Astrocyte (in vitro differentiated cells and primary cell): Measurements from ENCODE around the gene GPR162. TPM values are rescaled to one million over a fixed set of nuclear protein-coding genes. Genes with fewer than 3 reads are reported as not detected.

Source experiments
- DNase-seq: peaks from one replicate; pipeline ENCODE4 v3.0.0-alpha.2; 2010; ENCODE audit warnings: low read depth
- FAIRE-seq: peaks from 2 replicates; lab custom pipeline; 2011; peaks lifted over from hg19 to GRCh38; lab: Jason Lieb, UNC
- H2AFZ ChIP-seq: 2 replicates; pipeline ENCODE4 v1.6.0; 2012; ENCODE audit warnings: low read depth, low read length, inconsistent platforms
- H3K27ac ChIP-seq: 2 replicates; pipeline ENCODE4 v1.5.1; 2011; ENCODE audit warnings: low read depth, low read length, inconsistent platforms
- H3K27me3 ChIP-seq: 2 replicates; pipeline ENCODE4 v1.6.0; 2011; ENCODE audit warnings: low read length, inconsistent platforms; ENCODE audit not compliant: insufficient read depth
- H3K36me3 ChIP-seq: 2 replicates; pipeline ENCODE4 v1.5.1; 2011; ENCODE audit warnings: low read length, inconsistent platforms; ENCODE audit not compliant: insufficient read depth
- H3K4me1 ChIP-seq: 2 replicates; pipeline ENCODE4 v1.5.1; 2011; ENCODE audit warnings: low read length, inconsistent platforms; ENCODE audit not compliant: insufficient read depth
- H3K4me2 ChIP-seq: 2 replicates; pipeline ENCODE4 v1.6.0; 2012; ENCODE audit warnings: low read length, inconsistent platforms
- H3K4me3 ChIP-seq: 2 replicates; pipeline ENCODE4 v1.5.1; 2011; ENCODE audit warnings: low read depth, mild to moderate bottlenecking, low read length, inconsistent platforms; ENCODE audit not compliant: insufficient read depth
- H3K79me2 ChIP-seq: 2 replicates; pipeline ENCODE4 v1.6.0; 2012; ENCODE audit warnings: mild to moderate bottlenecking, low read length, inconsistent platforms; ENCODE audit not compliant: insufficient read depth
- H3K9ac ChIP-seq: 2 replicates; pipeline ENCODE4 v1.6.0; 2012; ENCODE audit warnings: mild to moderate bottlenecking, low read length, inconsistent platforms
- H3K9me3 ChIP-seq: 2 replicates; pipeline ENCODE4 v1.5.1; 2012; ENCODE audit warnings: low read depth, mild to moderate bottlenecking, low read length, inconsistent platforms; ENCODE audit not compliant: insufficient read depth
- H4K20me1 ChIP-seq: 2 replicates; pipeline ENCODE4 v1.6.0; 2012; ENCODE audit warnings: low read length, inconsistent platforms; ENCODE audit not compliant: insufficient read depth
- H3K27ac Mint-ChIP-seq: one replicate; pipeline ENCODE4 v1.8.0; 2021; ENCODE audit warnings: mild to moderate bottlenecking, mixed read lengths; ENCODE audit not compliant: unreplicated experiment
- H3K27me3 Mint-ChIP-seq: one replicate; pipeline ENCODE4 v1.8.0; 2021; ENCODE audit warnings: low read depth, mixed read lengths; ENCODE audit not compliant: unreplicated experiment
- H3K36me3 Mint-ChIP-seq: one replicate; pipeline ENCODE4 v1.8.0; 2021; ENCODE audit warnings: low read depth, mixed read lengths; ENCODE audit not compliant: unreplicated experiment
- H3K4me1 Mint-ChIP-seq: one replicate; pipeline ENCODE4 v1.8.0; 2021; ENCODE audit warnings: low read depth, mixed read lengths; ENCODE audit not compliant: unreplicated experiment
- H3K4me3 Mint-ChIP-seq: one replicate; pipeline ENCODE4 v1.8.0; 2021; ENCODE audit warnings: mild to moderate bottlenecking, moderate library complexity, mixed read lengths; ENCODE audit not compliant: unreplicated experiment
- H3K9me3 Mint-ChIP-seq: one replicate; pipeline ENCODE4 v1.8.0; 2021; ENCODE audit warnings: mild to moderate bottlenecking, mixed read lengths; ENCODE audit not compliant: unreplicated experiment
- EZH2 ChIP-seq: IDR thresholded peaks from 2 replicates; pipeline ENCODE4 v1.6.1; 2012; ENCODE audit warnings: mild to moderate bottlenecking, low read length, inconsistent platforms; ENCODE audit not compliant: insufficient read depth
- total RNA-seq: library from RNA; stranded (reverse); gene quantifications from 2 replicates; pipeline ENCODE4 v1.2.1, GENCODE V29; 2021
- TF ChIP-seq, protein P1 (sequence below): IDR thresholded peaks from 2 replicates; pipeline ENCODE4 v1.5.1; 2011; ENCODE audit warnings: low read depth, mild to moderate bottlenecking, inconsistent platforms, low read length, moderate library complexity; ENCODE audit not compliant: insufficient read depth

GPR162 gene
- total RNA-seq, 1 donor from 2014 or later: 6.2 TPM

DNA sequence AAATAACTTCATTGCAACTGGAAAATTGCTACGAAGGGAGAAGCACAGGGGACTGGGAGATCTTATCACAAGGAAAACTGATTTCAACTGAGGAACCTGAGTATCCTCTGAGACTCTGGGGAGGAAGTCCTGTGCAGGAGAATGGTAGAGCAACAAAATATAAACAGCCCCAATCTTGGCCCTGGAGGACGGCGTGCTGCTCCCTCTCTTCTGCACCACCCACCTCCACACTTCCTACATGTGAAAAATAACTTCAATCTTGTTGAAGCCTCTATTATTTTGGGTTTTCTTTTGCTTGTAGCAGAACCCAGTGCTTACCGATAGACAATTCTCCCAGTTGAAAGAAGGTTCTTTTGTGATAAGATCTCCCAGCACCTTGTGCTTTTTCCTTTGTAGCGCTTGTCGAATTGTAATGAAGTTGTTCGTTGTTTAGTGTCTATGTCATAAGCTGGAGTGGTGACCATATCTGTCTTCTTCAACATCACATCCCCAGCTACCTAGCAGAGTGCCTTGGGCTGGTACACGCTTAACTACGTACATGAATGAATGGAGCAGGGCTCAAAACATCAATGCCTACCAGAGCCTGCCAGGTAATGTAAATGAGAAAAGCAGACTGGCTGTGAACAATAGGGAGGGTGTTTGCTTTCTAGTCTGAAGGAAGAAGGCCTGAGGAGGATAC, 35.1 kb upstream of the GPR162 start:
- DNase-seq: no peak
- H3K4me1 Mint-ChIP-seq: peaks cover 4% of the 10 kb centered on the region
- no peak for TF ChIP-seq EZH2
- TF ChIP-seq, protein P1, sequence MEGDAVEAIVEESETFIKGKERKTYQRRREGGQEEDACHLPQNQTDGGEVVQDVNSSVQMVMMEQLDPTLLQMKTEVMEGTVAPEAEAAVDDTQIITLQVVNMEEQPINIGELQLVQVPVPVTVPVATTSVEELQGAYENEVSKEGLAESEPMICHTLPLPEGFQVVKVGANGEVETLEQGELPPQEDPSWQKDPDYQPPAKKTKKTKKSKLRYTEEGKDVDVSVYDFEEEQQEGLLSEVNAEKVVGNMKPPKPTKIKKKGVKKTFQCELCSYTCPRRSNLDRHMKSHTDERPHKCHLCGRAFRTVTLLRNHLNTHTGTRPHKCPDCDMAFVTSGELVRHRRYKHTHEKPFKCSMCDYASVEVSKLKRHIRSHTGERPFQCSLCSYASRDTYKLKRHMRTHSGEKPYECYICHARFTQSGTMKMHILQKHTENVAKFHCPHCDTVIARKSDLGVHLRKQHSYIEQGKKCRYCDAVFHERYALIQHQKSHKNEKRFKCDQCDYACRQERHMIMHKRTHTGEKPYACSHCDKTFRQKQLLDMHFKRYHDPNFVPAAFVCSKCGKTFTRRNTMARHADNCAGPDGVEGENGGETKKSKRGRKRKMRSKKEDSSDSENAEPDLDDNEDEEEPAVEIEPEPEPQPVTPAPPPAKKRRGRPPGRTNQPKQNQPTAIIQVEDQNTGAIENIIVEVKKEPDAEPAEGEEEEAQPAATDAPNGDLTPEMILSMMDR: no peak
- H3K27me3 Mint-ChIP-seq: peaks cover 16% of the 10 kb centered on the region
- H3K27ac Mint-ChIP-seq: no peak overlapping the region
- no peaks in the 10 kb centered on the region for H3K9me3 ChIP-seq
- H3K4me1 ChIP-seq: no peaks in the 10 kb centered on the region
- peak overlapping the region; percentile 15 for H2AFZ ChIP-seq
- H3K36me3 ChIP-seq: no peaks in the 10 kb centered on the region
- no peaks in the 10 kb centered on the region for H3K27me3 ChIP-seq
- no peak overlapping the region for H3K27ac ChIP-seq
- no peak overlapping the region for H3K9ac ChIP-seq
- peaks cover 2% of the 10 kb centered on the region for H3K9me3 Mint-ChIP-seq
- FAIRE-seq: no peak
- H3K36me3 Mint-ChIP-seq: no peaks in the 10 kb centered on the region
- no peak overlapping the region for H3K4me3 Mint-ChIP-seq
- H3K79me2 ChIP-seq: no peaks in the 10 kb centered on the region
- H4K20me1 ChIP-seq: no peaks in the 10 kb centered on the region
- H3K4me3 ChIP-seq: no peak overlapping the region
- no peak overlapping the region for H3K4me2 ChIP-seq

DNA sequence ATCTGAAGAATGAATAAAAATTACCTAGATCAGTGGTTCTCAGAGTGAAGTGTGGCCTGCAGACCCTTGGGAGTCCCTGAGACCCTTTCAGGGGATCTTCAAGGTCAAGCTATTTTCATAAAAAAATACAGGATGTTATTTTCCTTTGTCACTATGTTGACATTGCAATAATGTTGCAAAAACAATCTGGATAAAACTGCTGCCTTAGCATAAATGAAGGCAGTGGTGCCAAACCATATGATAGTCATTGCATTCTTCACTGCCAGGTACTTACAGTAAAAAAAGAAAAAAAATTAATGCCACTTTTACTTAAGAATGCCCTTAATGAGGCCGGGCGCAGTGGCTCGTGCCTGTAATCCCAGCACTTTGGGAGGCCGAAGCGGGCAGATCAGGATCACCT, 34.3 kb upstream of the GPR162 start:
- DNase-seq (no peak), FAIRE-seq (no peak)
- Mint-ChIP-seq H3K4me3 (no peak overlapping the region), H3K4me1 (peaks cover 5% of the 10 kb centered on the region), H3K9me3 (peaks cover 2% of the 10 kb centered on the region), H3K36me3 (no peaks in the 10 kb centered on the region), H3K27ac (no peak overlapping the region), H3K27me3 (peaks cover 17% of the 10 kb centered on the region)
- Histone ChIP-seq H3K27ac (no peak overlapping the region), H2AFZ (no peak overlapping the region), H3K9ac (no peak overlapping the region), H3K9me3 (no peaks in the 10 kb centered on the region), H3K4me2 (no peak overlapping the region), H3K4me1 (peaks cover under 1% of the 10 kb centered on the region), H3K36me3 (no peaks in the 10 kb centered on the region), H3K79me2 (no peaks in the 10 kb centered on the region), H4K20me1 (no peaks in the 10 kb centered on the region), H3K4me3 (no peak overlapping the region), H3K27me3 (no peaks in the 10 kb centered on the region)
- TF ChIP-seq, protein P1: no peak
- TF ChIP-seq EZH2: no peak
